ENCODE results near the gene MTCH1.

DNA sequence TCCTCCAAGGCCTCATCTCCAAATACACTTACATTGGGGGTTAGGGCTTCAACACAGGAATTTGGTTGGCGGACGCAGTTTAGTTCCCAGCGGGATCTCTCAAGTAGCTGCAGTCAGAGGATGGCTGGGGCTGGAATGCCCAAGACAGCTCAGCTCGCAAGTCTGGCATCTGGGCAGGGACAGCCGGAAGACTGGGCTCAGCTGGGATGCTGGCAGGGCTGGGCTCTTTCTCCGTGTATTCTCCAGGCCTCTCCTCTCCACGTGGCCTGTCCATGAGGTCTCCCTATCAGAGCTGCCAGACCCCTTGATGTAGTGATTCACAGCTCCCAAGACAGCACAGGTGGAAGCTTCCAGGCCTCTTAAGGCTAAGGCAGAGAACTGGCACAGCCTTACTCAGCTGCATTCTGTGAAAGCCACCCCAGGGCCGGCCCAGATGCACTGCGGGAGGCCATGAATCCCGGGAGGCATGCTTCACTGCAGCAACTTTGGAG, 24.5 kb upstream of the MTCH1 start:
- TF ChIP-seq, protein P1, sequence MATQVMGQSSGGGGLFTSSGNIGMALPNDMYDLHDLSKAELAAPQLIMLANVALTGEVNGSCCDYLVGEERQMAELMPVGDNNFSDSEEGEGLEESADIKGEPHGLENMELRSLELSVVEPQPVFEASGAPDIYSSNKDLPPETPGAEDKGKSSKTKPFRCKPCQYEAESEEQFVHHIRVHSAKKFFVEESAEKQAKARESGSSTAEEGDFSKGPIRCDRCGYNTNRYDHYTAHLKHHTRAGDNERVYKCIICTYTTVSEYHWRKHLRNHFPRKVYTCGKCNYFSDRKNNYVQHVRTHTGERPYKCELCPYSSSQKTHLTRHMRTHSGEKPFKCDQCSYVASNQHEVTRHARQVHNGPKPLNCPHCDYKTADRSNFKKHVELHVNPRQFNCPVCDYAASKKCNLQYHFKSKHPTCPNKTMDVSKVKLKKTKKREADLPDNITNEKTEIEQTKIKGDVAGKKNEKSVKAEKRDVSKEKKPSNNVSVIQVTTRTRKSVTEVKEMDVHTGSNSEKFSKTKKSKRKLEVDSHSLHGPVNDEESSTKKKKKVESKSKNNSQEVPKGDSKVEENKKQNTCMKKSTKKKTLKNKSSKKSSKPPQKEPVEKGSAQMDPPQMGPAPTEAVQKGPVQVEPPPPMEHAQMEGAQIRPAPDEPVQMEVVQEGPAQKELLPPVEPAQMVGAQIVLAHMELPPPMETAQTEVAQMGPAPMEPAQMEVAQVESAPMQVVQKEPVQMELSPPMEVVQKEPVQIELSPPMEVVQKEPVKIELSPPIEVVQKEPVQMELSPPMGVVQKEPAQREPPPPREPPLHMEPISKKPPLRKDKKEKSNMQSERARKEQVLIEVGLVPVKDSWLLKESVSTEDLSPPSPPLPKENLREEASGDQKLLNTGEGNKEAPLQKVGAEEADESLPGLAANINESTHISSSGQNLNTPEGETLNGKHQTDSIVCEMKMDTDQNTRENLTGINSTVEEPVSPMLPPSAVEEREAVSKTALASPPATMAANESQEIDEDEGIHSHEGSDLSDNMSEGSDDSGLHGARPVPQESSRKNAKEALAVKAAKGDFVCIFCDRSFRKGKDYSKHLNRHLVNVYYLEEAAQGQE (IDR thresholded peaks at IDR 0.05; ENCODE audit: low read depth), result no peak
- TF ChIP-seq, protein P2, sequence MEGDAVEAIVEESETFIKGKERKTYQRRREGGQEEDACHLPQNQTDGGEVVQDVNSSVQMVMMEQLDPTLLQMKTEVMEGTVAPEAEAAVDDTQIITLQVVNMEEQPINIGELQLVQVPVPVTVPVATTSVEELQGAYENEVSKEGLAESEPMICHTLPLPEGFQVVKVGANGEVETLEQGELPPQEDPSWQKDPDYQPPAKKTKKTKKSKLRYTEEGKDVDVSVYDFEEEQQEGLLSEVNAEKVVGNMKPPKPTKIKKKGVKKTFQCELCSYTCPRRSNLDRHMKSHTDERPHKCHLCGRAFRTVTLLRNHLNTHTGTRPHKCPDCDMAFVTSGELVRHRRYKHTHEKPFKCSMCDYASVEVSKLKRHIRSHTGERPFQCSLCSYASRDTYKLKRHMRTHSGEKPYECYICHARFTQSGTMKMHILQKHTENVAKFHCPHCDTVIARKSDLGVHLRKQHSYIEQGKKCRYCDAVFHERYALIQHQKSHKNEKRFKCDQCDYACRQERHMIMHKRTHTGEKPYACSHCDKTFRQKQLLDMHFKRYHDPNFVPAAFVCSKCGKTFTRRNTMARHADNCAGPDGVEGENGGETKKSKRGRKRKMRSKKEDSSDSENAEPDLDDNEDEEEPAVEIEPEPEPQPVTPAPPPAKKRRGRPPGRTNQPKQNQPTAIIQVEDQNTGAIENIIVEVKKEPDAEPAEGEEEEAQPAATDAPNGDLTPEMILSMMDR (IDR thresholded peaks at IDR 0.05 in 2 of 3, conservative IDR thresholded peaks at IDR 0.05 in 1 of 3; ENCODE audit: borderline replicate concordance in 1 of 3, insufficient read depth in 1 of 3, low read depth in 2 of 3, low read length in 2 of 3), result no peak
- TF ChIP-seq EZH2 (IDR thresholded peaks at IDR 0.05), result no peak
- TF ChIP-seq EZH2phosphoT487 (IDR thresholded peaks at IDR 0.05; ENCODE audit: borderline replicate concordance), result no peak
- no peak for TF ChIP-seq POLR2AphosphoS5 (IDR thresholded peaks at IDR 0.05; ENCODE audit: low read depth, low read length)
- TF ChIP-seq, protein P3, sequence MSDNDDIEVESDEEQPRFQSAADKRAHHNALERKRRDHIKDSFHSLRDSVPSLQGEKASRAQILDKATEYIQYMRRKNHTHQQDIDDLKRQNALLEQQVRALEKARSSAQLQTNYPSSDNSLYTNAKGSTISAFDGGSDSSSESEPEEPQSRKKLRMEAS (IDR thresholded peaks at IDR 0.05), result no peak
- TF ChIP-seq SRF (IDR thresholded peaks at IDR 0.05; ENCODE audit: low read depth), result no peak
- TF ChIP-seq JUND (IDR thresholded peaks at IDR 0.05), result no peak
- TF ChIP-seq POLR2A (IDR thresholded peaks at IDR 0.05; ENCODE audit: borderline replicate concordance, extremely low read depth, insufficient read depth, insufficient read length), result no peak

All from HCT116 (cell line).